SH-SY5Y (cell line): ENCODE results near the gene SSH3.

ENCODE experiments used
- GATA2 ChIP-seq: IDR thresholded peaks from 2 replicates; pipeline ENCODE4 v1.6.1; 2011; ENCODE audit warnings: mild to moderate bottlenecking, low read depth, low read length
- GATA3 ChIP-seq: IDR thresholded peaks from 2 replicates; pipeline ENCODE4 v1.6.1; 2011; ENCODE audit warnings: low read depth, mild to moderate bottlenecking, low read length, moderate library complexity

DNA sequence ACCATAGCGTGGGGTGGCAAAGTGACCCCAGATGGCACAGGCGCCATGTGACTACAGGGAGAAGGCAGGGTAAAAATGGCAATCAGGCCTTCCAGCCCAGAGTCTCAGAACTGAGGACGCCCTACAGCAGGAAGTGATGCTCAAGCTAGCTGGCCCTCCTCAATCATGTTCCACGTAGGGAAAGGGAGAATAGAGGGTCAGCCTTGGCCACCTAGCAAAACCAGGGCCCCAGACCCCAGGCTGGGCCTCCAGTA lies 15.2 kb upstream of the SSH3 start:
- TF ChIP-seq GATA3 = no peak
- TF ChIP-seq GATA2 = no peak
